H1 (cell line): ENCODE data around the gene SLC28A1.

Source experiments
- KDM4A ChIP-seq: IDR thresholded peaks from one replicate; pipeline ENCODE4 v1.7.1; 2012; ENCODE audit warnings: low read depth, mild to moderate bottlenecking, moderate library complexity, low read length, inconsistent platforms; ENCODE audit not compliant: severe bottlenecking
- POLR2A ChIP-seq, 2 experiments: IDR thresholded peaks; 1 replicate in 1 of 2; 2 replicates in 1 of 2; pipeline ENCODE4 v1.6.1; 2011; ENCODE audit warnings: low read depth in 2 of 2, low read length in 2 of 2, mild to moderate bottlenecking in 2 of 2; ENCODE audit errors: control extremely low read depth in 1 of 2
- TF ChIP-seq, protein P1 (sequence below), 3 experiments: IDR thresholded peaks; 1 replicate in 2 of 3; 2 replicates in 1 of 3; pipeline versions ENCODE4 v1.5.1 to v1.6.1; 2011; ENCODE audit warnings: low read length in 3 of 3, mild to moderate bottlenecking in 3 of 3, inconsistent platforms in 2 of 3, low read depth in 1 of 3, moderate library complexity in 1 of 3; ENCODE audit not compliant: insufficient read depth in 1 of 3; ENCODE audit errors: control extremely low read depth in 1 of 3

DNA sequence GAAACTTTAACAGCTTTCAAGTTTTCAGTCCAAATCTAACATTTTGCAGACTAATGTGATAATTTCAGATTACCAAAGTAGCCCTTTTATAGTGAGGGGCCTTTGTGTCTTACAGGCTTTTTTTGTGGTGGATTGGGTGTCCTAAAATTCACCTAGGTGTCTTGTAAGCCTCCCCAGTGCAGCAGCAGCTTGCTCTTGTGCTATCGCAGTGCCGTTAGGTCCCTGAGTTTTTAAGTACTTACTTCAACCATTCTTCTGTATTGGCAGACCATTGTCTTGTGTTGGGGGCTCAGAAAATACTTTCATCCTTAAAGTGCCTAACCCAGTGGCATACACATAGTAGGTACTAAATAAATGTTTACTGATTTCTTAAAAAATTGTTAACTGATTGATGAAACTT lies 99.2 kb downstream of the SLC28A1 start:
- TF ChIP-seq, protein P1, sequence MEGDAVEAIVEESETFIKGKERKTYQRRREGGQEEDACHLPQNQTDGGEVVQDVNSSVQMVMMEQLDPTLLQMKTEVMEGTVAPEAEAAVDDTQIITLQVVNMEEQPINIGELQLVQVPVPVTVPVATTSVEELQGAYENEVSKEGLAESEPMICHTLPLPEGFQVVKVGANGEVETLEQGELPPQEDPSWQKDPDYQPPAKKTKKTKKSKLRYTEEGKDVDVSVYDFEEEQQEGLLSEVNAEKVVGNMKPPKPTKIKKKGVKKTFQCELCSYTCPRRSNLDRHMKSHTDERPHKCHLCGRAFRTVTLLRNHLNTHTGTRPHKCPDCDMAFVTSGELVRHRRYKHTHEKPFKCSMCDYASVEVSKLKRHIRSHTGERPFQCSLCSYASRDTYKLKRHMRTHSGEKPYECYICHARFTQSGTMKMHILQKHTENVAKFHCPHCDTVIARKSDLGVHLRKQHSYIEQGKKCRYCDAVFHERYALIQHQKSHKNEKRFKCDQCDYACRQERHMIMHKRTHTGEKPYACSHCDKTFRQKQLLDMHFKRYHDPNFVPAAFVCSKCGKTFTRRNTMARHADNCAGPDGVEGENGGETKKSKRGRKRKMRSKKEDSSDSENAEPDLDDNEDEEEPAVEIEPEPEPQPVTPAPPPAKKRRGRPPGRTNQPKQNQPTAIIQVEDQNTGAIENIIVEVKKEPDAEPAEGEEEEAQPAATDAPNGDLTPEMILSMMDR (IDR thresholded peaks at IDR 0.05; ENCODE audit: control extremely low read depth in 1 of 3, insufficient read depth in 1 of 3, low read depth in 1 of 3, low read length in 3 of 3), result no peak
- TF ChIP-seq POLR2A (IDR thresholded peaks at IDR 0.05; ENCODE audit: control extremely low read depth in 1 of 2, low read depth in 2 of 2, low read length in 2 of 2), result no peak
- TF ChIP-seq KDM4A, result no peak
